Hematopoietic multipotent progenitor cell treated with erythropoietin and hydrocortisone succinate and interleukin-3 and kit ligand, for 15 days (in vitro differentiated cells): Measurements from ENCODE around the gene KCNN3.

Experiments
- DNase-seq: peaks from one replicate; pipeline ENCODE4 v3.0.0-alpha.2; 2015; ENCODE audit warnings: low spot score

Gene KCNN3

GRCh38 chr1:154879038-154879421 is 8.9 kb upstream of the KCNN3 start:
- no peak for DNase-seq

GRCh38 chr1:154878371-154879037 is 8.4 kb upstream of the KCNN3 start:
- DNase-seq = peak; percentile 52

GRCh38 chr1:154877370-154877974 is 7.4 kb upstream of the KCNN3 start:
- no peak for DNase-seq

- DNase-seq = no peak
Measured at GRCh38 chr1:154876842-154877369, 6.8 kb upstream of the KCNN3 start.

GRCh38 chr1:154874465-154874864 is 4.4 kb upstream of the KCNN3 start:
- no peak for DNase-seq

- DNase-seq = no peak
Measured at GRCh38 chr1:154873321-154873950, 3.4 kb upstream of the KCNN3 start.

GRCh38 chr1:154871374-154871773 is 1.3 kb upstream of the KCNN3 start:
- DNase-seq = no peak

GRCh38 chr1:154870734-154871133 is 653 bp upstream of the KCNN3 start:
- no peak for DNase-seq

- DNase-seq = no peak
Measured at GRCh38 chr1:154869351-154870114, 548 bp downstream of the KCNN3 start.

GRCh38 chr1:154867841-154868605 is 2.1 kb downstream of the KCNN3 start:
- no peak for DNase-seq

- DNase-seq = no peak
Measured at GRCh38 chr1:154867064-154867825, 2.8 kb downstream of the KCNN3 start.

- DNase-seq = no peak
Measured at GRCh38 chr1:154866257-154867063, 3.6 kb downstream of the KCNN3 start.

- no peak for DNase-seq
Measured at GRCh38 chr1:154865442-154866256, 4.4 kb downstream of the KCNN3 start.

- DNase-seq = no peak
Measured at GRCh38 chr1:154864189-154864975, 5.7 kb downstream of the KCNN3 start.

- DNase-seq = peak; percentile 20
Measured at GRCh38 chr1:154863315-154864174, 6.5 kb downstream of the KCNN3 start.

- no peak for DNase-seq
Measured at GRCh38 chr1:154862907-154863306, 7.2 kb downstream of the KCNN3 start.

- no peak for DNase-seq
Measured at GRCh38 chr1:154861607-154862094, 8.4 kb downstream of the KCNN3 start.
